MV-4-11 (cell line): ENCODE results near the gene COX15.
"Not testable (repeated sequence)": the region's sequence is repeated elsewhere in the genome, so short reads cannot be mapped to it uniquely, and the experiment has no call there.

ENCODE experiments used
- DNase-seq: peaks from one replicate; lab custom pipeline; 2025; lab: John Stamatoyannopoulos, UW

The COX15 gene

GRCh38 chr10:99740933-99741559 is 9.1 kb upstream of the COX15 start:
- no peak for DNase-seq

GRCh38 chr10:99740260-99740659 is 8.3 kb upstream of the COX15 start:
- DNase-seq, result no peak

GRCh38 chr10:99734111-99734510 is 2.2 kb upstream of the COX15 start:
- DNase-seq, result not testable (repeated sequence)

GRCh38 chr10:99733366-99733765 is 1.4 kb upstream of the COX15 start:
- no peak for DNase-seq

GRCh38 chr10:99731306-99732032 is 458 bp downstream of the COX15 start:
- DNase-seq, result peak; percentile 34

GRCh38 chr10:99730026-99730425 is 1.9 kb downstream of the COX15 start:
- no peak for DNase-seq

GRCh38 chr10:99720387-99720786 is 11.5 kb downstream of the COX15 start:
- no peak for DNase-seq

GRCh38 chr10:99714446-99714845 is 17.5 kb downstream of the COX15 start:
- no peak for DNase-seq

GRCh38 chr10:99711129-99711719 is 20.7 kb downstream of the COX15 start:
- peak; percentile 81 for DNase-seq

GRCh38 chr10:99709480-99710229 is 22.3 kb downstream of the COX15 start:
- DNase-seq, result peak; percentile 21

GRCh38 chr10:99708428-99709012 is 23.4 kb downstream of the COX15 start:
- no peak for DNase-seq

GRCh38 chr10:99700649-99701048 is 31.3 kb downstream of the COX15 start:
- peak; percentile 66 for DNase-seq

GRCh38 chr10:99698504-99699080 is 33.3 kb downstream of the COX15 start:
- no peak for DNase-seq

- DNase-seq, result no peak
Measured at GRCh38 chr10:99695761-99696160, 36.2 kb downstream of the COX15 start.

GRCh38 chr10:99693933-99694583 is 37.9 kb downstream of the COX15 start:
- no peak for DNase-seq

- no peak for DNase-seq
Measured at GRCh38 chr10:99689461-99689860, 42.5 kb downstream of the COX15 start.

- peak; percentile 98 for DNase-seq
Measured at GRCh38 chr10:99685597-99685967, 46.3 kb downstream of the COX15 start.

GRCh38 chr10:99682752-99683151 is 49.2 kb downstream of the COX15 start:
- DNase-seq, result no peak
